SHP77 (cell line): Measurements from ENCODE around the gene ASIC2.
"Not testable (repeated sequence)": the region's sequence is repeated elsewhere in the genome, so short reads cannot be mapped to it uniquely, and the experiment has no call there.

Experiments used
- DNase-seq, 2 experiments: peaks; one replicate each; lab custom pipeline; 2025; lab: John Stamatoyannopoulos, UW

Gene ASIC2

GRCh38 chr17:32985050-32985756 is 307.9 kb downstream of the ASIC2 start:
- no peak for DNase-seq

GRCh38 chr17:32981611-32982010 is 311.5 kb downstream of the ASIC2 start:
- not testable (repeated sequence) for DNase-seq

- DNase-seq: no peak
Observed at GRCh38 chr17:32980230-32980629, 312.9 kb downstream of the ASIC2 start.

GRCh38 chr17:32976605-32977004 is 316.5 kb downstream of the ASIC2 start:
- no peak for DNase-seq

GRCh38 chr17:32976131-32976530 is 317.0 kb downstream of the ASIC2 start:
- no peak for DNase-seq

- no peak for DNase-seq
Observed at GRCh38 chr17:32971171-32971570, 321.9 kb downstream of the ASIC2 start.

GRCh38 chr17:32970281-32970680 is 322.8 kb downstream of the ASIC2 start:
- no peak for DNase-seq

GRCh38 chr17:32969231-32969630 is 323.9 kb downstream of the ASIC2 start:
- DNase-seq: not testable (repeated sequence)

- DNase-seq: no peak
Observed at GRCh38 chr17:32964541-32964940, 328.6 kb downstream of the ASIC2 start.
